AG10803 (cell line): Measurements from ENCODE around the gene RPL35A.
A peak's percentile ranks its signal among the peaks of the same experiment; 100 is the strongest.
"Not testable (repeated sequence)": the region's sequence is repeated elsewhere in the genome, so short reads cannot be mapped to it uniquely, and the experiment has no call there.

Experiments
- DNase-seq: peaks from one replicate; pipeline ENCODE4 v3.0.0; 2010; ENCODE audit warnings: low read depth
- H3K4me3 ChIP-seq: 2 replicates; pipeline ENCODE4 v1.5.1; 2011; ENCODE audit warnings: mild to moderate bottlenecking, low read length, control low read depth
- CTCF ChIP-seq: conservative IDR thresholded peaks from 2 replicates; pipeline ENCODE4 v1.5.1; 2011; ENCODE audit warnings: mild to moderate bottlenecking, low read length, control low read depth, inconsistent platforms

The RPL35A gene

GRCh38 chr3:197960694-197961581, 10.9 kb downstream of the RPL35A start:
- no peak for TF ChIP-seq CTCF
- peak; percentile 22 for DNase-seq
- H3K4me3 ChIP-seq: peak overlapping the region; percentile 95

- no peak overlapping the region for H3K4me3 ChIP-seq
- no peak for TF ChIP-seq CTCF
- DNase-seq: no peak
Observed at GRCh38 chr3:197961582-197961945, 11.6 kb downstream of the RPL35A start.

GRCh38 chr3:197963019-197963637, 13.1 kb downstream of the RPL35A start:
- H3K4me3 ChIP-seq: no peak overlapping the region
- no peak for DNase-seq
- no peak for TF ChIP-seq CTCF

- DNase-seq, H3K4me3 ChIP-seq: not testable (repeated sequence)
Observed at GRCh38 chr3:197967337-197967989, 17.5 kb downstream of the RPL35A start.

GRCh38 chr3:197970588-197970987, 20.6 kb downstream of the RPL35A start:
- H3K4me3 ChIP-seq: no peak overlapping the region
- no peak for DNase-seq
- TF ChIP-seq CTCF: no peak

- no peak for DNase-seq
- no peak overlapping the region for H3K4me3 ChIP-seq
- no peak for TF ChIP-seq CTCF
Observed at GRCh38 chr3:197974016-197974415, 24.0 kb downstream of the RPL35A start.

- no peak for TF ChIP-seq CTCF
- no peak for DNase-seq
- H3K4me3 ChIP-seq: no peak overlapping the region
Observed at GRCh38 chr3:197975311-197975710, 25.3 kb downstream of the RPL35A start.
